Measurements from ENCODE around the gene ADRA2B. TPM values are rescaled to one million over a fixed set of nuclear protein-coding genes. Genes with fewer than 3 reads are reported as not detected.

Gene ADRA2B
- polyA plus RNA-seq, 1 donor (not counting 4 experiments of a cell fraction or from before 2014, with no cell fraction given) = not detected

DNA sequence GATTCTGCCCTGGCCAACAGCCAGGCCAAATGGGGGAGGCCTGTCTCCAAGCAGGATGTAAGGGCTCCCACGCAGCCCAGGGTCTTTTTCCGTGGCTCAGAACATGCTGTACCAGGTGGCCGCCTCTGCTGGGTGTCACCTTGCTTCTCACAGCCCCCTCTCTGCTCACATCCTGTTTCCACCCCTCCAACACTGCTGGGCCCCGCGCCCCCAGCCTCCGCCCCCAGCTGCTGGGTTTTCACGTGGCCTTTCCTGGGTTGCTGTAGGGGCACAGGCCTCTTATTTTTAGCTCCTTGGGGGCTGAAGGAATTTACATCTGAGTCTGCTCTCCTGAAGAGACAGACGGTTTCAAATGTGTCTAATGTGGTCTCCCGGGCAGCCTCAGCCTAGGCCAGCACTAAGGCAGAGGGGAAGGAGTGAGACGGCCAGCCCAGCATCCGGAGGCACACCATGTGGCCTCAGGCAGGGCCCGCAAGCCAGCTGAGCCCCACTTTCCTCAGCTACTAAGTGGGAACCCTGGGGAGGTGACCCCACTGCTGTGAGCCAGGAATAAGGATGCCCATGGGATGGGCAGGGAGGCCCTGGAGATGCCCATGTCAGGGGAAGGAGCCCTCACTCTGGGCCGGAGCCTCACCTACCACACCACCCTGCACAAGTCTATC lies 47.5 kb upstream of the ADRA2B start:
- Histone ChIP-seq H3K9me3 (ENCODE audit: control insufficient read depth, low read depth, low read length) (no peaks in the 10 kb centered on the region), H3K4me1 (ENCODE audit: control insufficient read depth, extremely low read depth, insufficient read depth, low read length) (no peaks in the 10 kb centered on the region), H2AFZ (ENCODE audit: control insufficient read depth, low read length) (no peak overlapping the region), H3K9me1 (ENCODE audit: control insufficient read depth, extremely low read depth, insufficient read depth, low read length) (no peaks in the 10 kb centered on the region), H4K20me1 (ENCODE audit: control insufficient read depth, extremely low read depth, insufficient read depth, low read length) (no peaks in the 10 kb centered on the region), H3K4me3 (ENCODE audit: control insufficient read depth in 2 of 3, extremely low read depth in 1 of 3, insufficient read depth in 2 of 3, low read depth in 1 of 3, low read length in 3 of 3) (no peak overlapping the region), H3K79me2 (ENCODE audit: control insufficient read depth, insufficient read depth, low read length) (no peaks in the 10 kb centered on the region), H3K4me2 (ENCODE audit: control insufficient read depth, extremely low read depth, insufficient read depth, low read depth, low read length) (no peak overlapping the region), H3K27ac (ENCODE audit: control insufficient read depth, insufficient read depth, low read length) (no peak overlapping the region), H3K36me3 (ENCODE audit: control insufficient read depth in 2 of 2, extremely low read depth in 1 of 2, insufficient read depth in 2 of 2, low read length in 2 of 2) (no peaks in the 10 kb centered on the region), H3K27me3 (ENCODE audit: control insufficient read depth, extremely low read depth, insufficient read depth, low read length) (peaks cover 3% of the 10 kb centered on the region), H3K9ac (ENCODE audit: control insufficient read depth, extremely low read depth, insufficient read depth, low read length) (no peak overlapping the region)
- TF ChIP-seq CTCF (optimal IDR thresholded peaks at IDR 0.05 in 1 of 3, IDR thresholded peaks at IDR 0.05 in 1 of 3, conservative IDR thresholded peaks at IDR 0.05 in 1 of 3; ENCODE audit: extremely low read depth in 1 of 3, insufficient read depth in 2 of 3, low read length in 3 of 3) (no peak), EZH2 (IDR thresholded peaks at IDR 0.05; ENCODE audit: low read length) (no peak)
- FAIRE-seq (no peak), DNase-seq (ENCODE audit: low read depth, low spot score) (no peak)
- dilution Hi-C loops (cut with MboI; ENCODE audit: extremely low pct_ligation_motif_present, low sequenced_read_pairs) = no loop called here

GRCh38 chr2:96163415-96163767 lies 47.0 kb upstream of the ADRA2B start:
- H3K27me3 ChIP-seq (ENCODE audit: control insufficient read depth, extremely low read depth, insufficient read depth, low read length) = peaks cover 6% of the 10 kb centered on the region
- H3K36me3 ChIP-seq (ENCODE audit: control insufficient read depth in 2 of 2, extremely low read depth in 1 of 2, insufficient read depth in 2 of 2, low read length in 2 of 2) = no peaks in the 10 kb centered on the region
- H4K20me1 ChIP-seq (ENCODE audit: control insufficient read depth, extremely low read depth, insufficient read depth, low read length) = no peaks in the 10 kb centered on the region
- FAIRE-seq (no peak), DNase-seq (ENCODE audit: low read depth, low spot score) (no peak)
- no peak overlapping the region for H3K9ac ChIP-seq (ENCODE audit: control insufficient read depth, extremely low read depth, insufficient read depth, low read length)
- no peak overlapping the region for H3K4me2 ChIP-seq (ENCODE audit: control insufficient read depth, extremely low read depth, insufficient read depth, low read depth, low read length)
- H3K27ac ChIP-seq (ENCODE audit: control insufficient read depth, insufficient read depth, low read length) = no peak overlapping the region
- no peaks in the 10 kb centered on the region for H3K4me1 ChIP-seq (ENCODE audit: control insufficient read depth, extremely low read depth, insufficient read depth, low read length)
- H2AFZ ChIP-seq (ENCODE audit: control insufficient read depth, low read length) = no peak overlapping the region
- TF ChIP-seq EZH2 (IDR thresholded peaks at IDR 0.05; ENCODE audit: low read length) (no peak), CTCF (optimal IDR thresholded peaks at IDR 0.05 in 1 of 3, IDR thresholded peaks at IDR 0.05 in 1 of 3, conservative IDR thresholded peaks at IDR 0.05 in 1 of 3; ENCODE audit: extremely low read depth in 1 of 3, insufficient read depth in 2 of 3, low read length in 3 of 3) (no peak)
- dilution Hi-C loops (cut with MboI; ENCODE audit: extremely low pct_ligation_motif_present, low sequenced_read_pairs) = no loop called here
- no peaks in the 10 kb centered on the region for H3K9me1 ChIP-seq (ENCODE audit: control insufficient read depth, extremely low read depth, insufficient read depth, low read length)
- H3K4me3 ChIP-seq (ENCODE audit: control insufficient read depth in 2 of 3, extremely low read depth in 1 of 3, insufficient read depth in 2 of 3, low read depth in 1 of 3, low read length in 3 of 3) = no peak overlapping the region
- H3K9me3 ChIP-seq (ENCODE audit: control insufficient read depth, low read depth, low read length) = no peaks in the 10 kb centered on the region
- H3K79me2 ChIP-seq (ENCODE audit: control insufficient read depth, insufficient read depth, low read length) = no peaks in the 10 kb centered on the region
